ENCODE measurements around the gene PRR29.
A peak's percentile ranks its signal among the peaks of the same experiment; 100 is the strongest.
"Not testable (repeated sequence)": the region's sequence is repeated elsewhere in the genome, so short reads cannot be mapped to it uniquely, and the experiment has no call there.

The PRR29 gene

DNA sequence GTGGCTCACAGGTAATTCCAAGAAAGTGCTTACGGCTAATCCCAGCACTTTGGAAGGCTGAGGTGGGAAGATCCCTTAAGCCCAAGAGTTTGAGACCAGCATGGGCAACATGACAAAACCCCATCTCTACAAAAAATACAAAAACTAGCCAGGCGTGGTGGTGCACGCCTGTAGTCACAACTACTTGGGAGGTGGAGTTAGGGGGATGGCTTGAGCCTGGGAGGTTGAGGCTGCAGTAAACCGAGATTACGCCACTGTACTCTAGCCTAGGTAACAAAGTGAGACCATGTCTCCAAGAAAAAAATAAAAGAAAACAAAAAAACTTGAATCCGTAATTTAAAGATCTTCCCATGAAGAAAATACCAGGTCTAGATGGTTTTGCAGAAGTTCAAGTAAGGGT lies 17.3 kb downstream of the PRR29 start:
- no peak for DNase-seq (ENCODE audit: low read depth)

DNA sequence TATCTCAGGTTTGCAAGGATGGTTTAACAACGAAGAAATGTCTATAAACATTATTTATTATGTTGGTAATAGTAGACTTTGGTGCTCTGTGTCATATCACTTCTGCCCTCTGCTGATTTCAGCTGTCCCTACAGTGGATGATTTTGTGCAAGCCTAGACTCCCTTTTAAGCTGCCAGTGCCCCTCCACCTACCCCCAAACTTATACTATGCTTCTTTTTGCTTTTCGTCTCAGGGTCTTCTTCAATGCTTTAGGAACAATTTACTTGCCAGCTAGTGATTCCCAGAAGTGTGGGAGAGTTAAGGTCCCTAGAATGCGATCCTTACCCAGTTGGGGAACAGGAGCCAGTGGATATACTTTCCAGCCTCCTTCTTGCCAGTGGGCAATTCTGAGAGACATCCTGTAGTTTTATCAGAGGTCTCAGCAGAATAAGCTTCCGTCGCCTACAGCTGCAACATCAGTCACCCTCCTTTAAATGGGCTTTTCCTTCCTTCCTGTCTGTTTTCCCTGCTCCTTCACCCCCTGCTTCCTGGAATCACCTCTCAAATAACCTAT lies 18.2 kb downstream of the PRR29 start:
- no peak for DNase-seq (ENCODE audit: low read depth)

DNA sequence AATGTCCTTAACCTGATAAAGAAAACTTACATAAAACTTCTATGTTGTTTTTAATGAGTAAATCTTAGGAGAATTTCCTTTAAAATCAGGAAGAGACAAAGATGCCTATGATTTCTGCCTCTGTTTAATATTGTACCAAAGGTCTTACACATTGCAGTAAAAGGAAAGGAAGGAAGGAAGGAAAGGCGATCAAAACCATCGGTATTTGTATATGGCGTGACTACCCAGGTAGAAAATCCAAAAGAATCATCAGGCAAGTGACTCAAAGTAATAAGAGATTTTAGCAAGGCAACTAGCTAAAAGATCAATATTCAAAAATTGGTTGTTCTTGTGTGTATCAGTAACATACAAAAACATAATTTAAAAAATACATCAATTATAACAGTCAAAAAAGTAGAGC lies 18.8 kb downstream of the PRR29 start:
- DNase-seq (ENCODE audit: low read depth), result no peak

DNA sequence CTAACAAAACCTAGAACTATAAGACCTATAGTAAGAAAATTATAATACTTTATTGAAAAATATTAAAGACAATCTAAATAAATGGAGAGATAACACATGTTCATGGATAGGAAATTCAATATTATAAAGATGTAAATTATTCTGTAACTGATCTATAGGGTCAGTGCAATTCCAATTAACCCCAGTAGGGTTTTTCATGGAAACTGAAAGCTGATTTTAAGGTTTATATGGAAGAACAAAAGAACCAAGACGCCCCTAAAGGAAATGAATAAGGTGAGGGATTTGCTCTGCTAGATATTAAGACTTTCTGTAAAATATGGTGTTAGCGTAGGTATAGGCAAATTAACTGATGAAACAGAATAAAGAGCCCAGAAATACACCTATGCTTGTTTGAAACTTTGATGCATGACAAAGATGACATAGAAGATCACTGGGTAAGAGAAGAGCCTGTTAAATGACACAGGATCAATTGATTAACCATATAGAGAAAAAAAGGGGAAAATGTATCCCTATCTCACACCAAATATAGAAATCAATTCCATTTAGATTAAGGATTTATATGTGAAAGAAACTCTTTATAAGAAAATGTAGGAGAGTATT lies 19.3 kb downstream of the PRR29 start:
- no peak for DNase-seq (ENCODE audit: low read depth)

DNA sequence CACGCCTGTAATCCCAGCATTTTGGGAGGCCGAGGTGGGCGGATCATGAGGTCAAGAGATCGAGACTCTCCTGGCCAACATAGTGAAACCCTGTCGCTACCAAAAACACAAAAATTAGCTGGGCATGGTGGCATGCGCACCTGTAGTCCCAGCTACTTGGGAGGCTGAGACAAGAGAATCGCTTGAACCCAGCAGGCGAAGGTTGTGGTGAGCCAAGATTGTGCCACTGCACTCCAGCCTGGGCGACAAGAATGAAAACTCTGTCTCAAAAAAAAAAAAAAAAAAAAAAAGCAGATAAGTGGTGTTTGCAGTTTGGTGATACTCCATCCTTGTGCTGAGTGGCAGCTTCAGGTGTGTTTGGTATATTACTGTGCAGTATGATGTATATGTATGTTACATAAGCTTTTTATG lies 21.4 kb downstream of the PRR29 start:
- DNase-seq (ENCODE audit: low read depth), result not testable (repeated sequence)

DNA sequence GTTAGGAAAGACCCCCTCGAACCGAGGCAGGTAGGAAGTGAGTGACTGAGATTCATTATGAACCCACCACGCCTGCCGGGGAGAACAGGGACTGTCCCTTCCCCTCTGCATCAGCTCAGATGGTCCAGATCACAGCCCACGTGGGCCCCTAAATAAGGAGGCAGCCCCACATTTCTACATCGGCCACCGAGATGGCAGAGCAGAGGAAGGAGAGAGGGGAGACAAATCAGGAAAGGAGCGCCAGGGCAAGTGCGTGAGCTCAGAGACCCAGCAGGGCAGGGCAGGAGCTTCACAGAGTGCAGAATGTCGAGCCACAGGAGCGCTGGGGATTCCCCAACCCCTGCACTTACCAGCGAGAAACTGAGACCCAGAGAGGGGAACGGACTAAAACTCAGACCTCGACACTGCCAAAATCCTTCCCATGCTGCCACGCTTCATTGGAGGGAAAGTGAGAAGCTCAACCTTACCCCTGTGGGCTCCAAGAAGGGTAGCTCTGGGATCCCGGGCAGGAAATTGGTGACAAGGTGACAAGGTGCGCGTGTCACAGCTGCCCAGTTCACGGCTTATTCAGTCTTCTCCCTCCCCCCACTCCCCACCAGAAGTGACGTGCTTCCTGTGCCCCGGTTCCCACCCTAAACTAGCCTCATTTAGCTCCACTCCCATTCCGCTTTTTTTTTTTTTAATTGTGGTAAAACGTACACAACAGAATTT lies 22.1 kb downstream of the PRR29 start, which contains the start of gene ICAM2:
Gene ICAM2 (minus strand): TSS at position 578 of the 711 bp plus-strand sequence. CDS start 13,942 bp downstream, outside the sequence.
- DNase-seq (ENCODE audit: low read depth), result peak; percentile 48

DNA sequence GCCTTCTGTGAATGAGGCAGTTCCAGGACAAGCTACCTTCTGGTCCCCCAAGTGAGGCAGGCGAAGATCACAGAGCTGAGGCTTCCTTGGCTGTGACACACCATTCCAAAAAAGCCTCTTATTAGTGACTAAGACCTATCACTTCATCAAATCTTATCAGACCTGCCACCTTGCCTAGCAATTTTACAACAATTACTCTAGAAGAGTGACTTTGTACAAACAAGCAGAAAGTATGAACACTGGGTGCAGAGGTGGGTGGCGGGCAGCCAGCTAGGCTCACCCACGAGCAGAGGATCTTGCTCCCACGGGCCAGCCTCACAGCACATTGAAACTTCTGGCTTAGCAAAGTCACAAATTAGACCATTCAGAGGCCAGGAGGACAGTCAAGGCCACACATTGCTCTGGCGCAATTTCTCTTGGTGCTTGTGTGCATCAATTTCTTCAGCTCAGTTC lies 24.5 kb downstream of the PRR29 start:
- no peak for DNase-seq (ENCODE audit: low read depth)

DNA sequence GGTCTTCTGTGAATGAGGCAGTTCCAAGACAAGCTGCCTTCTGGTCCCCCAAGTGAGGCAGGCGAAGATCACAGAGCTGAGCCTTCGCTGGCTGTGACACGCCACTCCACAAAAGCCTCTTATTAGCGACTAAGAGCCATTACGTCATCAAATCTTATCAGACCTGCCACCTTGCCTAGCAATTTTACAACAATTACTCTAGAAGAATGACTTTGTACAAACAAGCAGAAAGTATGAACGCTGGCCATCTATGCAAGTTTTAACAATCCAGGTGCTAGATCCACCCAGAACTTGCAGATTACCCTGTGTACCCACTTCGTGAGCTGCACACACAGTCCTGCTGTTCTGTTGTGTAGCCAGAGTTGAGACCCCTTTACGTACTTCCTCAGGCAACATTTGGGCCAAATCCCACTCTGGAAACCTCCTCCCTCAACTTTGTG lies 26.1 kb downstream of the PRR29 start:
- DNase-seq (ENCODE audit: low read depth), result no peak

DNA sequence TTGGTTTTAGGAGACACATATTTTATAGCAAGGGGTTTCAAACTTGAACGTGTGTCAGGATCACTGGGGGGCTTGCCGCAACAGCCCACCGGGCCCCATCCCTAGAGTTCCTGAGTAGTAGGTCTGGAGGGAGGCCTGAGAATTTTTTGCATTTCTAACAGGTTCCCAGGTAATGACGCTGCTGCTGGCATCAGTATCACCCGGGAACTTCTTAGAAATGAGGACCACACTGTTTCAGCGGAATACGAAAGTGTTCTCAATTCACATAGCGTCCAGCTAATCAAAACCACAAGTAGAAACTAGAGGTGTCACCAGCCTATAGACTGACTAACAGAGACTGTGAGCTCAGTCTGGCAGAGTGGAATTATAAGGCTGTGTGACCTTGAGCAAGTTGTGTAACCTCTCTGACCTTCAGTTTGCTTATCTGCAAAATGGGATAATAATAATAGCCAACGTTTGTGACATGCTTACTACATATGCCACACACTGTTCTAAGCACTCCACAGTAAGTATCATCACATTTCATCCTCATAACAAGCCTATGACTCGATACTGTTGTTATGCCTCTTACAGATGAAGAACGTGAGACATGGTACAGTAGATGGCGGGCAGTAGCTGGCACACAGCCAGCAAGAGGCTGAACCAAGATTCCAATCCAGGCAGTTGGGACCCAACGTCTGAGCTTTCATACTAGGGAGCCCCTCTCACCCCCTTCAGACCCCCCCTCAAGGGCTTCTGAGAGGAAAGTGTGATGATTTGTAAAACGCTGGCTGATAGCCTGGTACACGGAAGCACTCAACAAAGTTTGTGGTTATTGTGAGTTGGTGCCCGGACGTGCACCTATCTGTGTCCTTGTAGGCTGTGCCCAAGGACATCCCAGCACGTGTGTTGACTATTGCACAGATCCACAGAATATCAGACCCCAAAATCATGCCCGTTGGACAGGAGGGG lies 26.9 kb downstream of the PRR29 start:
- DNase-seq (ENCODE audit: low read depth), result peak; percentile 16

DNA sequence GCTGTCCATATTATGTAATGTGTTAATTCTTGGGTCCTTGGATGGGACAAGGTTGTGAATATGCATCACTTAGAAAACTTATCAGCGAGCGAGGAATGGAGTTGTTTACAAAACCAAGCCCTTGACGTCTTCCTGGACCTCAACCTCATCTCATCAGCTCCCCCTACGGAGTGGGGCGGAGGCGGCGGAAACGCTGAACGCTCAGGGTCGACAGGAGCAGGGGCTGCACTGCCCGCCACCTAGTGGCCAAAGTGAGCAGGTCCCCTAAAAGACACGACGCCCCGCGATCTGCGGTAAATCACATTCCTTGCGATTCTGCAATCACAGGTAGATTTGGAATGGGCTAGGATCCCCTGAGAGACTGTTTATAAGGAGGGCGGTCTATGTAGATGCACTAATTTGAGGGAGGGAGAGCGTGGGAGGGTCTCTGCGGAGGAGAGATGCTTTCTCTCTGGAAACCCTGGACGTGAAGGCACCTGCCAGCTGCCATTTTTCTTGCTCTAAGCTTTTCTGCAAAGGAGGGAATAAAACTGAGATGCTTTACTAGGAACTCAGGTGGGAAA lies 27.7 kb downstream of the PRR29 start:
- peak; percentile 59 for DNase-seq (ENCODE audit: low read depth)

DNA sequence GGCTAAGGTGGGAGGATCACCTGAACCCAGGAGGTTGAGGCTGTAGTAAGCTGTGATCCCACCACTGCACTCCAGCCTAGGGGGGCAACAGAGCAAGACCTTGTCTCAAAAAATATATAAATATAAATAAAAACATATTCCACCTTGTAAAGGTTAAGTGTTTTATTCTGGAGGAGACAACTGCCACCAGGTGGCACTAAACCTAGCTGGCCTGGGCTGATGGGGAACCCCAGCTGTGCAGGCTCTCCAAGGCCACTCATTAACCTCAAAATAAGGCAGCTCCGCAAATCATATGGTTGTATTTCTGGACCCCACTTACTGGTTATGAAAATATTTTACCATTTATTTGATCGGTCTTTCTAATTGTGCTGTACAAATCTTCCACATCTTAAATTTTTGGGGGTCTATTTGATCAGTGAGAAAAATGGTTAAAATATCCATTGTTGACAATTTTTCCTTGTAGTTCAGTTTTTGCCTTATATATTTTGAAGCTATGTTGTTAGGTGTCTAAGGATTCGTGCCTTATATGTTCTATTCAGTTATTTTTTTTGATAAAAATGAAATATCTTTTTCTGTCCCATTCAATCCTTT lies 30.8 kb downstream of the PRR29 start:
- DNase-seq (ENCODE audit: low read depth), result peak; percentile 32

DNA sequence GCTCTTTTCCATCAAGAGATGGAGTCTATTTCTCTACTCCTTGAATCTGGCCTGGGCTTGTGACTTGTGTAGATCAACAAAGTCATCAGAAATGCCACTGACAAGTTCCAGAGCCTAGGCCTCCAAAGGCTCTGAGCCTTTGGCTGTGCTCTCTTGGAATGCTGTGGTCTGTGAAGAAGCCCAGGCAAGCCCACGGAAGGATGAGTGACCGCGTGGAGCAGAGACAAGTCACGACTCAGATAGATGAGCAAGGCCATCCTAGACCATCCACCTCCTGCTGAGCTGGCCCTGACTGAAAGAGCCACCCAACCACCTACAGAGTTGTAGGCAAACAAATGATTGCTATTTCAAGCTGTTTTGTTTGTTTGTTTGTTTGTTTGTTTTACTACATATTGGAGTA lies 33.9 kb downstream of the PRR29 start:
- DNase-seq (ENCODE audit: low read depth), result no peak

DNA sequence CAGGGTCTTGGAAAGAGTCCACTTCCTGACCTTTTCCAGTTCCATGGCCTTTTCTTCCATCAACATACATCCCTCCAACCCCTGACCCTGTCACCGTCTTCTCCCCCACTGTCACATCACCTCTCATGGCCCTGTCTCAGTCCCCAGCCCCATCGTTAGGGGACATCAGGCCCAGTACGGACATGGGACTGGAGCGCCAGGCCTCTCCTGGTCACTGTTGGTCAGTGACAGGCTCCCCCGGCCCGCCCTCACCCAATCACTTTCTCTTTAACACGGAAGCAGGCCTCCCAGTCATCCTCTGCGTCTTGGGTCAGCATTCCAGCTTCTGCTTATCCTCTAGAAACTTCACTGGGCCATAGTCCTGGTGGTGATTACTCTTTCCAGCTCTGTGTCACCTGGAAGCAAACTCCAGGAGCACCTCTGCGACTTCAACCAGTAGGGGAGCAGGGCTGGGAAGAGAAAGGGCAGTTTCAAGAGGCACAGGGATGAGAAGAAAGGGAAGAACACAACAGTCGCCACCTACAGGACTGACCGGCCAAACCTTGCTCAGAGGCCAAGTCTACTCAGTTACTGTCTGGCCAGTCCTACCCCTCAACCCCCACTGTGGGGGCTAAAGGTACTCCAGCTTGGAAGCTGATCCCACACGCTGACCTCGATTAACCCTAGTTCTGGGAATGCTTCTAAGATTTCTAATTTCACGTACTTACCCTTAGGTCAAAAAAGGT lies 38.2 kb downstream of the PRR29 start:
- no peak for DNase-seq (ENCODE audit: low read depth)

DNA sequence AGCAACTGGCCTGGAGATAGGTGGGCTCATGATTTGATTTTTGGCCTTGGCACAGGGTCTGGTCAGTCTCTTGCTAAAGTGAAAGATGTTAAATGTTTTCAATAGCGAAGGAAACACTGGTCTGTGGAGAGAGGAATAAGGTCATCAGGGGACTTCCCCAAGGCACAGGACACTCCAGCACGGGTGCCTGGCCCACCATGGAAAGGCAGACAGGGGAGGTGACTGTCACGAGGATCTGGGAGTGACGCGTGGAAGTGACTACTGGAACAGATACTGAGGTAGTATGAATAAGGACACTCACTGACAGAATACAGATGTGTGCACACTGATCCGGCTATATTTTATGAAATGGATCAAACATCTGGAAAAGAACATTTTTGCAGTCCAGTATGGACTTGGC lies 39.0 kb downstream of the PRR29 start:
- no peak for DNase-seq (ENCODE audit: low read depth)

DNA sequence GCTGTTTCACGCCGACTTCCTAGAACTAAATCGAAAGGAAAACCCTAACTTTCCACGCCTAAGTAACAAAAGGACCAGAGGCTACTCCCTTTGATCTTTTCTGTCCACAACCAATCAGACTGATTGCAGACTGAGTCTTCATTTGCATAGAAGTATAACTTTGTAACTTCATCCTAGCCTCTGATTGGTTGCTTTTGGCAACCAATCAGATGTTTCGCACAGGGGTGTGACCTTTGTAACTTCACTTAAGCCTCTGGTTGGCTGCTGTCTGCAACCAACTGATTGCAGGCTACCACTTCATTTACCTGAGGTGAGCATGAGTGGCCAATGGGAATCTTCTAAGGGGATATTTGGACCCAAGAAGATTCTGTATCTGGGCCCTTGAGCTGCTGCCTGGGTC lies 39.7 kb downstream of the PRR29 start:
- DNase-seq (ENCODE audit: low read depth), result no peak

DNA sequence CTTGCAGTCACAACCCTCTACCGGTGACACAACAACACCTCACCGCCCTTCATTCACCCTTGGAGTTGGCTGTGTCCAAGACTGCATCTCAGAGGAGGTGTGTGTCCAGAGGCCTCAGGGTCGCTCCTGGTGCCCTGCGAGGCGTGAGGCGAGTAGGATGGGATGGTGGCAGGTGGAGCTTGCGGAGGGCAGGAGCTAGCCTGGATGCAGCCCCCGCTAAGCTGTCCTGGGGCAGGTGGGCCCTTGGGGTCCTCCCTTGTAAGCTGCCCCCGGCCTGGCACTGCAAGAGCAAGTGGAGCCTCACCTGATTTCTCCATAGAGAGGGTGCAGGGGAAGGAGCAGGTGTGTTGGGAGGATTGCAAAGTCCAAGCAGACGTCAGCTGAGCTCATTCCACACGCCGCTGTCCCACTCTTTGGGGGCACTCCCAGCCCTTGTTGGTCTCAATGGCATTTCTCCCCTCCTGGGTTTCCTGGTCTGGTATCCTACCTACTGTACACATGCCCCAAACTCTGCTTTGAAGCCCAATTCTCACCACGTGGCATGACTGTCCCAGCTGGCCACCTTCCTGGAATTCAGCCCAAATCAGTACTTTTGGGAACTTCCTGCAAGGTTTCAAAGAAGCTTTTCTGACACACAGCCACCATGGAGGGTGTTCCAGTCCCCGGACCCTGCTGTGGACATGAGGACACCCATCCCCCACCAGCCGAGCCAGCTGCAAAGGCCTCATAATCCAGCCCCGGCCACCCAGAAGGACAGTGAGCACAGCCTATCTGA lies 40.4 kb downstream of the PRR29 start:
- DNase-seq (ENCODE audit: low read depth), result no peak

DNA sequence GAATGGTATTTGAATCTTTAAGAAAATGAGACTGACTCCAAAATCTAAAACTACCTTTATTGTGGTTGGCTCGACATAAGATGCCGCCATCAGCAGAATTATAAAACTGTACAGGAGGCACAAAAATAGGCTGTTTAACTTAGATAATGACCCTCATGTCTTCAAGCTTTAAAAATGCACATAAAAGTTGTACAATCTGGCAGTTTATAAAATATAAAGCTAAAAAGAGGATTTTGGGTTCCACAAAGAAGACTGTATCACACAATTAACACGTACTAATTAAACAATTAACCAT lies 40.9 kb downstream of the PRR29 start:
- no peak for DNase-seq (ENCODE audit: low read depth)

DNA sequence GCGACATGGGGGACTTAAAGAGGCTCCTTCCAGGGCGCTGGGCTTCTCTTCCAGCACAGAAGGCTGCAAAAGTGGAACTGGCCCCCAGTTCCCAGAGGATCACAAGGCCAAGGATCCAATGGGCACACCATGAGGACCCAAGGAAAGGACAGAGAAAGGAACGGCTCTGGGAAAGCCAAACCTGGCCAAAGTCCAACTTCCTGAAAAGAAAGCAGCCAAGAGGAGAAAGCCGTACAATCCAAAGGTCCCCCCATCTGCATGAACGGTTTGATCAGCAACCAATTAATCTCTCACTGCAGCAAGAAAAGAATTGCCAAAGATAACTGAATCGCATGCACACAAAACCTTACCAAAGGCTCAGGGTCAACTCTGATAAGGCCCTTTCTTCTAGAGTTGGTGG lies 42.1 kb downstream of the PRR29 start:
- no peak for DNase-seq (ENCODE audit: low read depth)

DNA sequence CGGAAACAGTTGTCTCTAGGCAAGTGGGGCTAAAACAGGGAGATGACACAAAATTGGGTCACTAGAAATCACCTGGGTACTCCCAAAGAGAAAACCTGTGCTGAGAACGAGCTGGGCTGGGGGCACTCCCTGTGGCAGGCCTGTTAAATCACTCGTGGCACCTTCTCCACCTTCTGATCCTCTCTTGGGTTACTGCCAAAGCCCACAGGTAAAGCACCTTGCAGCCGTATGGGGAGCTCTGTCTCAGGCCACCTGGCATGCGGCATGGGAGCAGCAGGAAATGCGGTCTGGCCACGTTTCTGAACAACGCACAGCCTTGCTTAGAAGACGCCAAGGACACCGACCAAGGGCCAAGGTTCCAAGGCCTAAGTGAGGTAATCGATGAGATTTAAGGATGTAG lies 43.8 kb downstream of the PRR29 start:
- no peak for DNase-seq (ENCODE audit: low read depth)
